GM12872 (cell line): ENCODE measurements around the gene NF1.
A peak's percentile ranks its signal among the peaks of the same experiment; 100 is the strongest.

Experiments
- TF ChIP-seq, protein P1 (sequence below): IDR thresholded peaks from 3 replicates; pipeline ENCODE4 v1.5.1; 2011; ENCODE audit warnings: low read depth, mild to moderate bottlenecking, low read length, moderate library complexity; ENCODE audit not compliant: insufficient read depth

NF1 gene

DNA sequence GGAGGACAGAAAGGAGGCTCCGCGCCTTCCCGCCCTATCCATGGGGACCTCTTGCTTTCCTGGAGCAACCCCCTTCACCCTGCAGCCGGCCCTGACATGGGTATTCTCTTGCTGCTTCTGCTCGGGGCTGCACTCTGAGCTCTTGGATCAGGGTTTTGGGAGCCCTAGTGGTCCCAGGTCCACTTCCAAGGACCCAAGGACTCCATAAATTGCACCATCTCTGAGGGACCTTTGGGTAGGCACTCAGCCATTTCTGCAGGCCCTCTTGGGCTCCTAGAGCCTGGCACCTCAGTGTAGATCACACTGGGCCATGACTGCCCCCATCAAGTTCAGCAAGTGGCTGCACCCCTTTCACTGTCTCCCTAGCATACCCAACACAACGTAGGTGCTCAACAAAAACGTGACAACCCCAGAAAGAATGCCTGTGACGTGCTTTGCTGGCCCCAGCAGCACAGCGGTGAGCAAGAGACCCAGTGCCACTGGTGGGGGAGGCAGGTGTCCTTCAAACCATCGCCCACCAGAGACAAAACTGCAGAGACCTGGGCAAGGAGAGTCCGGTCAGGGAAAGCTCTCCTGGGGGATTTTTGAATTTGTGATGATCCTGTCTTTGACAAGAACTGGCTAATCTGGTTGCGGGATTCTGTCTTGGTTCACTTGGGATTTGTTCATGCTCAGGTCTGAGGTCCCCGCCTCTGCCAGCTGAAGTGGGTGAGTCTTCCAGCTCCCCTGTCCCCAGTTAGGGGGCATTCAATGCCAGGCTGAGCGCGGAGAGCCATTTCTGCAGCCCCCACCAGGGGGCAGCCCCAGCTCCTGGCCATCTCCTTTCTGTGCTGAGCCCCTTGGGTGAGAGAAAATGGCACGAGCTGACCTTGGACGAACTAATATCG, 294.2 kb downstream of the NF1 start:
- TF ChIP-seq, protein P1, sequence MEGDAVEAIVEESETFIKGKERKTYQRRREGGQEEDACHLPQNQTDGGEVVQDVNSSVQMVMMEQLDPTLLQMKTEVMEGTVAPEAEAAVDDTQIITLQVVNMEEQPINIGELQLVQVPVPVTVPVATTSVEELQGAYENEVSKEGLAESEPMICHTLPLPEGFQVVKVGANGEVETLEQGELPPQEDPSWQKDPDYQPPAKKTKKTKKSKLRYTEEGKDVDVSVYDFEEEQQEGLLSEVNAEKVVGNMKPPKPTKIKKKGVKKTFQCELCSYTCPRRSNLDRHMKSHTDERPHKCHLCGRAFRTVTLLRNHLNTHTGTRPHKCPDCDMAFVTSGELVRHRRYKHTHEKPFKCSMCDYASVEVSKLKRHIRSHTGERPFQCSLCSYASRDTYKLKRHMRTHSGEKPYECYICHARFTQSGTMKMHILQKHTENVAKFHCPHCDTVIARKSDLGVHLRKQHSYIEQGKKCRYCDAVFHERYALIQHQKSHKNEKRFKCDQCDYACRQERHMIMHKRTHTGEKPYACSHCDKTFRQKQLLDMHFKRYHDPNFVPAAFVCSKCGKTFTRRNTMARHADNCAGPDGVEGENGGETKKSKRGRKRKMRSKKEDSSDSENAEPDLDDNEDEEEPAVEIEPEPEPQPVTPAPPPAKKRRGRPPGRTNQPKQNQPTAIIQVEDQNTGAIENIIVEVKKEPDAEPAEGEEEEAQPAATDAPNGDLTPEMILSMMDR: peak; percentile 88

DNA sequence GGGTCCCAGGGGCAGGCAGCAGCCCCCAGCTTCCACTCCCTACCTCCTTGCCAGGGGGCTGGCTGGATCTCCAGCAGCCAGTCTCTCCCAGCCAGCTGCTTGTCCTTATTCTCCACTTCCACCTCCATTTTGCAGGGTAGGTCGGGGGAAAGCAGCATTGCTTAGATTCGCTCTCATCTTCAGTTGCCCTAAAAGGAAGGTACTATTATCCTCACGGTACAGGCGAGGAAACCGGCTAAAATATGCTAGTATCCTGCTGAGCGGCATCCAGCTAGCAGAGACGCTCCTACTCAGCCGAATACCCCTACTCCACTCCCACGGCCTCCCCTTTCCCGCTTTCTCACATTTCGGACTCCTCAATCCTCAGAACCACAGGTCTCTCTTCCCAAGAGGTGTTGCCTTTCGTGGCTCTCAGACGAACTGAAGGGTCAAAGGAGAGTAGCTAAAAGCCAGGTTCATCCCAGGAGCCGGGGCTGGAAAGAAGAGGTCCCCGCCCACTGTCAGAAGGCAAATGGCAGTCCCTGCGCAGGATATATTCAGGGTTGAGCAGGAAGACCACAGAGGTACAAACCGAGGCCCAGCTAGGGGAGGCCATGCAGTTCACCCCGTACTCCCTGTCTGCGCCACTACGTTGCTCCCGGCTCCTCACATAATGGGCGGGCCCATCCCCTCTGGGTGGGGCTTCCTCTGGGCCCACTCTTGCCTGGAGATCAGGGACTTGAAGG, 295.0 kb downstream of the NF1 start:
- TF ChIP-seq, protein P1: no peak

DNA sequence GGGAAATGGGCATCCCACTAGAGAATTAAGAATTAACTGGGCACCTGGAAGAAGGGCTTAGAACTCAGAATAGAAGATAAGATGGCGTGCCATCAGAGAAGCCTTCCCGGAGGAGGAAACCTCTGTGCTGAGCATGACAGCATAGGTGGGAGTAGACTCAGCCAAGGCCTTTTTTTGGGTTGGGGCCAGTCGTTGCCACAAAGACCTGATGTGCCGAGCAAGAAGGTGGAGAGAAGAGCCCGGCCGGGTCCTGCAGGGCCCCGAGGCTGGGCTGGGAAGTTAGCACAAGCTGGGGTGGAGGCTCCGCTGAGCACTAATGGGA, 295.6 kb downstream of the NF1 start:
- TF ChIP-seq, protein P1: no peak

DNA sequence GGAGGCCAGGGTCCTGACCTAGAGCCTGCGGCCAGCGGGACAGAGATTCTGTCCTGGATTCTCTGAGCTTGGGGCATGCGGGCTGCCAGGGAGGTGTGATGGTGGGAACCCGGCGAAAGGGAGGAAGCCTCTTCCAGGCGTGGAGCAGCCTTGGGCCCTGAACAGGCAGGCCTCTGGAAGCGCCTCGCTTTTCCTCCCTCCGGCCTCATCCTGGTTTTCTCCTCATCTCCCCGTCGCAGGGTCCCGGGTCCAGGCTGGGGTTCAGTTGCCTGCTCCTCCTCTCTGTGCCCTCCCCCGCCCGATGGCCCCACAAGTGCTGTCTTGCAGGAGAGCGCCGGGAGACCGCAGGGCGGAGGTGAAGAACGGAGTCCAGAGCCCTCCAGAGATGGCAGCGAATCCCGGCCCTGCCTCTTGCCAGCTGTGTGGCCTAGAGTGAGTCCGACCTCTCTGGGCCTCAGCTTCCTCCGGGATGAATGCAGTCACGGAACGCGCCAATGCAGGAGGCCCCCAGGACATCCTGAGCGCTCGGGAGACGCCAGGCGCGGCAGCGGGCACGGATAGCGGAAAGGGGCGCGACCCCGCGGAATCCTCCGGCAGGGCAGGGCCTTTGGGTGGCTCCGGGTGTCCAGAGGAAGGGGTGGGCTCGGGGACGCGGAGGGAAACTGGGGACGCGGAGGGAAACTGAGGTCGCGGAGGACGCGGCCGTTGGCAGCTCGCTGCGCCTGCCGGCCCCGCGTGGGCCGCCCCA, 296.1 kb downstream of the NF1 start:
- TF ChIP-seq, protein P1: no peak

DNA sequence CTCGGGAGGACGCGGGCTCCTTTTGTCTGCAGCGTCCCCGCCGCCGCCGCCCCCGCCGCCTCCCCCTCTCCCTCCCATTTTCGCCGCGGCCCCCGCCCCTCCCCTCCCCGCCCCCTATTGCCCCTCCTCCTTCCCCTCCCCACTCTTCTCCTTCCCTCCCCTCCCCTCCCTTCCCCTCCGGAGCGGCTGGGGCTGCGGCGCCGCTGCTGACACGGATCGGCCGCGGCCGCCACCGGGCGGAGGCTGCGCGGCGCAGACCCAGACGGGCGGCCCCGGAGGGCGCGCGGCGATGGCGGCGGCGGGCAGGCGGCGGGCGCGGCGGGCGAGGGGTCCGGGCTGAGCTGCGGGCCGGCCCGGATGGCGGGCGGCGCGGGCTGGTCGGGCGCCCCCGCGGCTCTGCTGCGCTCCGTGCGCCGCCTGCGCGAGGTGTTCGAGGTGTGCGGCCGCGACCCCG, 296.7 kb downstream of the NF1 start, which contains the start of gene RAB11FIP4:
RAB11FIP4 (plus strand) TSS at position 180 of the 454 bp plus-strand sequence; CDS start at position 358, 178 bp downstream.
- TF ChIP-seq, protein P1: no peak

DNA sequence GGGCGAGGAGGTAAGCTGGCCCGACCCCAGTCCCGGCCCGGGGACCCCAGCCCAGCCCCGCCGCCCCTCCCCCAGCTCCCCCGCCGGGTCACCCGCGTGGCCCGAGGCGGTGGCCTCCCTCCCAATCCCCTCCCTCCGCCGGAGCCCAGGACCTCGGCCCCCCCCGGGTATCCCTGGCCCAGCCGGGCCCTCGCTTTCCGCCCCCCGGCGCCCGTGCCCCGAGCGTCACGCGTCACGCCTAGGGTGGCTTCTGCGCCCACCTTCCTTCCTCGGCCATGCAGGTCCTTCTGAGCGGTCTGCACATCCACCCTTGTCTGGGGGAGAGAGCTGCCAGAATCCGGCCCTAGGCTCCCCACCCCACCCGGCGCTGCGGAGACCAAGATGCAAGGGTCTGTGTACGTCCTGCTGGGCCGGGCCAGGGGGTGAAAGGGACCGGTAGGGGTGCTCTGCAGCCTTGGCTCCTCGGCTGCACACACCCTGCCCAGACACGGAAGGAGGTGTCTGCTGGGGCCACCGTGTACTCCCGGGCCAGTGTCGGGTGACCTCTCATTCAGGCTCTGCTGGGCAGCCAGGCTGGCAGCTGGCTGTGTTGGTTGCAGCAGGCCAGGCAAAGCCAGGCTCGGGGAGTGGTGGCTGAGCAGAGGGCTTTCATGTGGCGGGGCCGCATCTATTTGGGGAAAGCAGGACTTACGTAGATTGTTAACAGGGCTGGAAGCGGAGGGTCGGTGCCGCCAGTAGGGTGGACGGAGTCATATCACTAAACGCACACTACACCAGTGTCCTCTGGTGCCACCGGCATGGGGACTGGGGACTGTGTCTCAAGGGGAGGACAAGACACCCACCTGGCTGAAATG, 297.5 kb downstream of the NF1 start:
- TF ChIP-seq, protein P1: no peak
